ENCODE results near the gene HOXD3.
A peak's percentile ranks its signal among the peaks of the same experiment; 100 is the strongest.

The HOXD3 gene

GRCh38 chr2:176150584-176151441, 6.3 kb upstream of the HOXD3 start:
- no peak for DNase-seq

- no peak for DNase-seq
These were observed 5.4 kb upstream of the HOXD3 start, which contains the start of gene HOXD4 for GRCh38 chr2:176151442-176152287. Gene HOXD4 (plus strand): TSS chr2:176151550. CDS start chr2:176151634, 84 bp downstream.

DNA sequence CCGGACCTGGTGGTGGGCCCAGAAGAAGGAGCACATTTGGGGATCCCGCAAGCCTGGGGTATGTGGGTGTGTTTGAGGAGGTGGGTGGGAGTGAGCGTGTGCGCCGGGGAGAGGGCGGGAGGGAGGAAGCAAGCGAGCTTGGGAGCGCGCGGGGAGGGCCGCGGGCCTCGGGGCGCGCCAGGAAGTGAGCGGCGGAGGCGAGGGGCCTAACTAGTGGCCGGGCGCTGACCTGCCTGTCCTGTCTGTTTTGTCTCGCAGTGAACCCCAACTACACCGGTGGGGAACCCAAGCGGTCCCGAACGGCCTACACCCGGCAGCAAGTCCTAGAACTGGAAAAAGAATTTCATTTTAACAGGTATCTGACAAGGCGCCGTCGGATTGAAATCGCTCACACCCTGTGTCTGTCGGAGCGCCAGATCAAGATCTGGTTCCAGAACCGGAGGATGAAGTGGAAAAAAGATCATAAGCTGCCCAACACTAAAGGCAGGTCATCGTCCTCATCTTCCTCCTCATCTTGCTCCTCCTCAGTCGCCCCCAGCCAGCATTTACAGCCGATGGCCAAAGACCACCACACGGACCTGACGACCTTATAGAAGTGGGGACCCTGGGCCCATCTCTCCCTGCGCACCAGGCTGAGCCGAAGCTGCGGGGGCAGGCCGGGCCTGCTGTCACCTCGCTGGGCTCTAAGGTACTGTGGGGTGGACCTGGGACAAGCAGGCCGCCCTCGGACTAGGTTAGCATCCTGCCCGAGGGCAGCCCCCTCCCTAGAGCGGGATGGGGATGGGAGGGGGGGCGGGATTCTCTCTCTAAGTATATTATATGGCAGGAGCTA, 4.5 kb upstream of the HOXD3 start:
- no peak for DNase-seq

GRCh38 chr2:176154576-176155252, 2.4 kb upstream of the HOXD3 start:
- DNase-seq: no peak

GRCh38 chr2:176155356-176156044, 1.6 kb upstream of the HOXD3 start:
- no peak for DNase-seq

GRCh38 chr2:176156301-176156806, 753 bp upstream of the HOXD3 start:
- DNase-seq: no peak

DNA sequence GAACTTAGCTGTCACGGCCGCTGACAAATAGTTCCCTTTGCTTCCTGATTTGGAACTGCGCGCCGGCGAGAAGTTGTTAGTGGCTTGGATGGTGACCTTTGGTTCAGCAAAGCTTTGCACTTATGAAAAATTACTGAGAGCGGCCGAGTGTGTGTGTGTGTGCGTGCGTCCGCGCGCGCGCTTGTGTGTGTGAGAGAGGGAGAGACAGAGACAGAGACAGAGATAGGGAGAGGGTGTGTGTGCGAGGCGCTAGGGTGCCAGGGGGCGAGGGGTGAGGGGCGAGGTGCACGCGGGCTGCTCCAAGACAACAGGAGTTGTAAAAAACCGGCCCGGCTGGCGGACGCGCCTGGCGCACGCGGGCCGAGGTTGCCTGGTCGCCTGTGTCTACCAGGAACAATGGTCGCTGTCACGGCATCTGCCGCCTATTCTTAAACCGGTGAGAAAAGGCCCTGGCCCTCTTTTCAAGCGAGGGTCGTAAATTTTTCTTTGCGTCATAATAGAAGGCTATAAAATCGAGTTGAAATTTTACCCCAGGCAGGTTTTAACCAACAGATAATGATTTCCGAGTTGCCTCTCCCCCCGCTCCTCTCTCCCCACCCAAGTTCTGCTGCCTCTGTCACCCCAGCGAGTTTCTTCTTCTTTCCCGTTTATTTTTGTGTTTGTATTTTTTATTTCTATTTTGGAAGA, 535 bp downstream of the HOXD3 start:
- DNase-seq: peak; percentile 75 to 92

- DNase-seq: peak; percentile 75 to 79
These were observed 1.1 kb downstream of the HOXD3 start for GRCh38 chr2:176158186-176158591.

DNA sequence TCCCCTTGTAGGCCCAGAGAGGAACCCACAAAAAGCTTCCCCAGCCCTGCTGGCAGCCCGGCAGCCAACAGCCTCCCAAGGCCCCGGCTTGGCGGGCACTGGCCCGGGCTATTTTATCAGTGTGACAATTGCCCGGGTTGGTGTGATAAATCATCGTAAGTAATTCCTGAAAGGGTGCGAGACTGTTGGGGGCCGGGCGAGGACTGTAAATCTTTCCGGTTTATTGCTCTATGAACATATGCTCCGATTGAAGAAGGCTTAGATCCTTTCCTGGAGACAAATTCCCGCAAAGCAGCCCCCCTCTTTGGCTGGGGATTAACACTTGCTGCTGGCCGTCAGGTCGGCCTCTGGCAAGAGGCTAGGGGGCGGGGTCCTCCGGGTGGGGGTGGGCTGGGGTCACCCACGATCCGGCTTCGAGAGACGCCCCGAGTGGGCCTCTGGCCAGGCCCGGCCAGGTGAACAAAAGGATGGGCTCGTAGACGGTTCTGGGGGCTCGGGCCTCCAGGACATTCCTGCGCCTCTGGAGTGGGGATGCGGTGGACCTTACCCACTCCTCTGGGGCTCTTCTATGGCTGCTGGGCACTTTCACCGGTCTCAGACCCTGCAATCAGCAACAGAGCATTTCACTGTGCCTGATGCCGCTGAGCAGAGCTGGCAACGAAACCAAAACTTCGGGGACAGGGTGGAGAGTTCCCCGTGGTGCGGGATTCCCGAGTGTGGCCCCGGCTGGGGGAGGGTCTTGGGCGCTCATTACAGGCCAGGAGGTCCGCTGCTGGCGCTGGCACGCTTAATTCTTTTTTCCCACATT, 2.0 kb downstream of the HOXD3 start:
- peak; percentile 31 to 69 for DNase-seq

GRCh38 chr2:176159663-176160250, 2.6 kb downstream of the HOXD3 start:
- peak in 1 of 2 experiments; percentile 62 for DNase-seq

DNA sequence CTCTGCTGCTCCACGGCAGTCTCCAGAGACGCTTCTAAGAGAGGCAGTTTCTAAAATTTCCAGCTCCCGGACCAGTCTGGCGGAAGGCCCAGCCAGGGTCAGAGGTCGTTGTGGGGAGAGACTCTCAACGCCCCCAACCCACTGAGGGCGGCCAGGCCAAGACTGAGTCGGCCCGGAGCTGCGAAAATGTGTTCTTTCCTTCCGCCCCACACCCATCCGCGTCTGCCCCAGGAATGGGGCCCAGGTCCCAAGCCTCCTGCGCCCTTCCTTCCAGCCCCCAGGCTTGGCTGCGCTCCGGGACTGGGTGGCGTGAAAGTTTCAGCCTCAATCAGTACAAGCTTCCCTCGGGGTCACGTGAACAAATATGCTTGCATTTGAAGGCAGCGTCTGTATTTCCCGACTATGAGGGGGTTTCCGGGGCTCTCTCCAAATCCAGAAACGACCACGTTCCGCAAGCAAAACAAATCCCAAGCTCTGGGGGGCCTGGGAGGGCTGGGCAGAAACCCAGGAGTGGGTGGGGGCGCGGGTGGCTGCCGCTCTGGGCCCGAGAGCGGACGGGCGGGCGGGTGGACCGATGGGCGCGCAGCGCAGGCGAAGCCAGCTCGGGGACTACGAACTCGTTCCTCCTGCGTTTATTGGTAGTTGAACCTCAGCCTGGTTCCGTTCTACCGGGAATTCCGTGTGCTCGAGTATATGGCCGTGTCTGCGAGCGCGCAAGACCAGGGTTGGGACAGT, 3.3 kb downstream of the HOXD3 start:
- peak; percentile 23 to 59 for DNase-seq

DNA sequence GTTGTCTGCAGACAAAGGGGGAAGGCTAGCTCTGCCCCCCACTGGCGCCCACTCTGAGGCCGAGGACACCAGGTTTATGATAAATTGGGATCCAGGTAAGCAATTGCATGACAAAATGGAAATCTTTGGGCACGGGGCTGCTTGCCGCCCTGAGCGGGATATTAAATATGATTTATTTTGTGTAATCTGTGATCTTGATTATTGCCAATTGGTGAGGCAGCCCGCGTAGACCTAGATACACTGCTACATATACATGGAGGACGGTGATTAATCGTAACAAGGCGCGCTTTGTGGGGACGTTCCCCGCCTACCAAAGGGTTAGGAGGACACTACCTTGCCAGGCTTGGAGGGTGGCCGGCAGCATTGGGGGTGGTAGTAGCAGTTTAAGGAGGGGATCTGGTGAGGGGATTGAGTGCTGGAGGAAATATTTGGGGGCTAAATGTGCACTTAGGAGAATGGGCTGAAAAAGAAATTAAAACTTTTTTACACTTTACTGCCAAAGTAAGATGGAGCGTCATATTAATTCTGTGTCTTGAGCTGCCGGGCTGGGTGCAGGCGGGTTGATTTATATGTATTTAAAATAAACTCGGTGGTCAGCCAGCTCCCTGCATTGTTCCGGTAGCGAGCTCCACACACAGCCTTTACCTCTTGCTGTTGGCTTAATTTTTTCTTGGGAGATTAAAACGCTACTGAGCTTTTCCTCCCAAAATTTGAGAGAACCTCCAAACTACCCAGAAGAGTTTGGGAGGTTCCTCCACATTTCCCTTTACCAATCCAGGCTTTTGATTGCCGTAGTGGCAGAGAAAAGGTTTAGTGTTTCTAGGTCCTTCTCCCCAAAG, 4.1 kb downstream of the HOXD3 start:
- peak in 1 of 2 experiments; percentile 27 for DNase-seq

- DNase-seq: no peak
These were observed 4.9 kb downstream of the HOXD3 start for GRCh38 chr2:176161825-176162626.

- DNase-seq: no peak
These were observed 6.0 kb downstream of the HOXD3 start for GRCh38 chr2:176162911-176163671.

DNA sequence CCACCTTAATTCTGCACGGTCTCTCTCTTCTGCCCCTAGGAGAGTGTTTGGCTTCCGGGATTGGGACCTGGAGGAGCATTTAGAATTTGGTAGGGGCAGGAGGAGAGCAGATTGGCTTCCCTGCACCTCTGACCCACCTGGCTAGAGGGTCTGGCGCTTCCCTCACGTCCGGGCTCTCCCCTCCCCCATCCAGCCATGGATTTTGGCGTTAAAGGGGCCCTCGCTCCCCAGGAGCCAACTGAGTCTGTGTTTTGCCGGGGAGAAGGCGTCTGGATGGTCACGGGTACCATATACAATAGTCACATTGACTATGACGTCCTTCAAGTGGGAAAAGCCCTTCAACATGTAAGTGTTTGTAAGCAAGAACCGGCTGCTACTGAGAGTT, 6.6 kb downstream of the HOXD3 start:
- no peak for DNase-seq

GRCh38 chr2:176164201-176164600, 7.1 kb downstream of the HOXD3 start:
- no peak for DNase-seq

All from NCI-H526 (cell line).